C4-2B (cell line): ENCODE data around the gene PLXNA4.
"Not testable (repeated sequence)": the region's sequence is repeated elsewhere in the genome, so short reads cannot be mapped to it uniquely, and the experiment has no call there.

Experiments used
- CTCF ChIP-seq: fragments of 450-650 bp; conservative IDR thresholded peaks from 2 replicates; pipeline ENCODE4 v1.5.1; 2017; ENCODE audit warnings: mild to moderate bottlenecking
- ZFX ChIP-seq: fragments of 450-650 bp; IDR thresholded peaks from 2 replicates; pipeline ENCODE4 v1.6.1; 2017

- not testable (repeated sequence) for TF ChIP-seq CTCF, ZFX
Measured at GRCh38 chr7:132165695-132166094, 410.6 kb downstream of the PLXNA4 start.
